ENCODE results near the gene ITGA1. TPM values are rescaled to one million over a fixed set of nuclear protein-coding genes. Genes with fewer than 3 reads are reported as not detected.
A peak's percentile ranks its signal among the peaks of the same experiment; 100 is the strongest.

The ITGA1 gene
- polyA plus RNA-seq, 6 donors from 2014 or later: not detected

GRCh38 chr5:52759331-52759730 is 28.4 kb upstream of the ITGA1 start:
- H3K4me3 Mint-ChIP-seq: no peak overlapping the region
- no peak overlapping the region for H3K27ac Mint-ChIP-seq
- H3K4me1 Mint-ChIP-seq: no peaks in the 10 kb centered on the region
- ATAC-seq (ENCODE audit: low read depth in 2 of 2) (no peak), DNase-seq (no peak)
- H3K27me3 Mint-ChIP-seq: no peaks in the 10 kb centered on the region
- H3K9me3 Mint-ChIP-seq: no peaks in the 10 kb centered on the region
- H3K36me3 Mint-ChIP-seq: no peaks in the 10 kb centered on the region

- no peak for ATAC-seq (ENCODE audit: low read depth in 2 of 2)
- Mint-ChIP-seq H3K27ac (no peak overlapping the region), H3K36me3 (no peaks in the 10 kb centered on the region), H3K4me1 (no peaks in the 10 kb centered on the region), H3K4me3 (no peak overlapping the region), H3K27me3 (no peaks in the 10 kb centered on the region), H3K9me3 (peaks cover 0 to 2% (median 0%) of the 10 kb centered on the region in 7 donors)
- no peak for DNase-seq
Observed at GRCh38 chr5:52760695-52761366, 26.9 kb upstream of the ITGA1 start.

- Mint-ChIP-seq H3K27me3 (peaks cover 0 to 2% (median 0%) of the 10 kb centered on the region in 3 donors), H3K36me3 (no peaks in the 10 kb centered on the region), H3K4me1 (no peaks in the 10 kb centered on the region), H3K27ac (no peak overlapping the region), H3K9me3 (peaks cover 0 to 2% (median 0%) of the 10 kb centered on the region in 7 donors), H3K4me3 (no peak overlapping the region)
- DNase-seq (no peak), ATAC-seq (ENCODE audit: low read depth in 2 of 2) (no peak)
Observed at GRCh38 chr5:52767217-52767743, 20.4 kb upstream of the ITGA1 start.

- Mint-ChIP-seq H3K27ac (no peak overlapping the region), H3K4me1 (no peaks in the 10 kb centered on the region)
- no peak for ATAC-seq (ENCODE audit: low read depth in 2 of 2)
Observed at GRCh38 chr5:52767766-52768480, 19.8 kb upstream of the ITGA1 start.

GRCh38 chr5:52769061-52769460 is 18.7 kb upstream of the ITGA1 start:
- DNase-seq: no peak
- no peaks in the 10 kb centered on the region for H3K36me3 Mint-ChIP-seq
- H3K4me3 Mint-ChIP-seq: no peak overlapping the region
- no peak overlapping the region for H3K27ac Mint-ChIP-seq
- peaks cover 2 to 12% (median 5%) of the 10 kb centered on the region in 3 donors for H3K27me3 Mint-ChIP-seq
- no peaks in the 10 kb centered on the region for H3K4me1 Mint-ChIP-seq
- no peak for ATAC-seq (ENCODE audit: low read depth in 2 of 2)
- H3K9me3 Mint-ChIP-seq: peaks cover 0 to 2% (median 0%) of the 10 kb centered on the region in 7 donors

More at GRCh38 chr5:52767766-52768480, 19.8 kb upstream of the ITGA1 start:
- no peak for DNase-seq
- Mint-ChIP-seq H3K9me3 (peaks cover 0 to 2% (median 0%) of the 10 kb centered on the region in 7 donors), H3K36me3 (no peaks in the 10 kb centered on the region), H3K4me3 (no peak overlapping the region), H3K27me3 (peaks cover 0 to 8% (median 0%) of the 10 kb centered on the region in 3 donors)

GRCh38 chr5:52770287-52770939 is 17.3 kb upstream of the ITGA1 start:
- ATAC-seq (ENCODE audit: low read depth in 2 of 2) (no peak), DNase-seq (no peak)
- Mint-ChIP-seq H3K4me3 (no peak overlapping the region), H3K27me3 (peaks cover 7 to 14% (median 8%) of the 10 kb centered on the region in 3 donors), H3K9me3 (peaks cover 0 to 2% (median 0%) of the 10 kb centered on the region in 7 donors), H3K36me3 (no peaks in the 10 kb centered on the region), H3K27ac (no peak overlapping the region), H3K4me1 (no peaks in the 10 kb centered on the region)

GRCh38 chr5:52771343-52772039 is 16.2 kb upstream of the ITGA1 start:
- H3K9me3 Mint-ChIP-seq: no peaks in the 10 kb centered on the region
- H3K4me3 Mint-ChIP-seq: no peak overlapping the region
- DNase-seq: no peak
- peaks cover 0 to 5% (median 5%) of the 10 kb centered on the region in 3 donors for H3K4me1 Mint-ChIP-seq
- no peak overlapping the region for H3K27ac Mint-ChIP-seq
- no peaks in the 10 kb centered on the region for H3K36me3 Mint-ChIP-seq
- ATAC-seq (ENCODE audit: low read depth in 2 of 2): no peak
- peaks cover 7 to 18% (median 16%) of the 10 kb centered on the region in 3 donors for H3K27me3 Mint-ChIP-seq

- H3K4me3 Mint-ChIP-seq: no peak overlapping the region
- H3K27me3 Mint-ChIP-seq: peaks cover 7 to 18% (median 16%) of the 10 kb centered on the region in 3 donors
- no peak for DNase-seq
- H3K27ac Mint-ChIP-seq: no peak overlapping the region
- peaks cover 0 to 5% (median 5%) of the 10 kb centered on the region in 3 donors for H3K4me1 Mint-ChIP-seq
- ATAC-seq (ENCODE audit: low read depth in 2 of 2): no peak
- no peaks in the 10 kb centered on the region for H3K9me3 Mint-ChIP-seq
- H3K36me3 Mint-ChIP-seq: no peaks in the 10 kb centered on the region
Observed at GRCh38 chr5:52772668-52773067, 15.0 kb upstream of the ITGA1 start.

- ATAC-seq (ENCODE audit: low read depth in 2 of 2): no peak
- Mint-ChIP-seq H3K4me3 (no peak overlapping the region), H3K4me1 (peaks cover 0 to 5% (median 5%) of the 10 kb centered on the region in 3 donors), H3K9me3 (no peaks in the 10 kb centered on the region), H3K36me3 (no peaks in the 10 kb centered on the region), H3K27me3 (peaks cover 7 to 21% (median 16%) of the 10 kb centered on the region in 3 donors), H3K27ac (no peak overlapping the region)
- DNase-seq: no peak
Observed at GRCh38 chr5:52773342-52773741, 14.4 kb upstream of the ITGA1 start.

- Mint-ChIP-seq H3K9me3 (no peaks in the 10 kb centered on the region), H3K27ac (peak overlapping the region in 1 of 6 donors; percentile 8), H3K4me3 (no peak overlapping the region), H3K4me1 (peaks cover 0 to 5% (median 5%) of the 10 kb centered on the region in 3 donors), H3K36me3 (no peaks in the 10 kb centered on the region), H3K27me3 (peaks cover 7 to 21% (median 16%) of the 10 kb centered on the region in 3 donors)
- DNase-seq: no peak
- ATAC-seq (ENCODE audit: low read depth in 2 of 2): no peak
Observed at GRCh38 chr5:52774005-52774410, 13.7 kb upstream of the ITGA1 start.

GRCh38 chr5:52776116-52776515 is 11.6 kb upstream of the ITGA1 start:
- Mint-ChIP-seq H3K4me1 (peaks cover 0 to 5% (median 5%) of the 10 kb centered on the region in 3 donors), H3K9me3 (no peaks in the 10 kb centered on the region), H3K27me3 (peaks cover 11 to 26% (median 20%) of the 10 kb centered on the region in 3 donors), H3K36me3 (no peaks in the 10 kb centered on the region), H3K4me3 (no peak overlapping the region), H3K27ac (no peak overlapping the region)
- ATAC-seq (ENCODE audit: low read depth in 2 of 2) (no peak), DNase-seq (no peak)

- no peak for DNase-seq
- H3K27ac Mint-ChIP-seq: no peak overlapping the region
- H3K4me3 Mint-ChIP-seq: no peak overlapping the region
- no peak for ATAC-seq (ENCODE audit: low read depth in 2 of 2)
- H3K27me3 Mint-ChIP-seq: peaks cover 18 to 35% (median 31%) of the 10 kb centered on the region in 3 donors
- no peaks in the 10 kb centered on the region for H3K9me3 Mint-ChIP-seq
- H3K4me1 Mint-ChIP-seq: peaks cover 0 to 5% (median 5%) of the 10 kb centered on the region in 3 donors
- H3K36me3 Mint-ChIP-seq: no peaks in the 10 kb centered on the region
Observed at GRCh38 chr5:52777186-52777585, 10.5 kb upstream of the ITGA1 start.

- H3K27ac Mint-ChIP-seq: no peak overlapping the region
- DNase-seq: no peak
- peaks cover 0 to 5% (median 5%) of the 10 kb centered on the region in 3 donors for H3K4me1 Mint-ChIP-seq
- no peak for ATAC-seq (ENCODE audit: low read depth in 2 of 2)
- H3K9me3 Mint-ChIP-seq: no peaks in the 10 kb centered on the region
- H3K36me3 Mint-ChIP-seq: no peaks in the 10 kb centered on the region
- peaks cover 24 to 37% (median 30%) of the 10 kb centered on the region in 3 donors for H3K27me3 Mint-ChIP-seq
- H3K4me3 Mint-ChIP-seq: no peak overlapping the region
Observed at GRCh38 chr5:52778781-52779180, 8.9 kb upstream of the ITGA1 start.

Measured in naive B cell (primary cell).